Measurements from ENCODE around the gene SLC34A2. TPM values are rescaled to one million over a fixed set of nuclear protein-coding genes. Genes with fewer than 3 reads are reported as not detected.

Gene SLC34A2
- total and polyA plus RNA-seq, 7 experiments from 2014 or later = not detected

GRCh38 chr4:25713812-25714211, 58.2 kb downstream of the SLC34A2 start:
- no peak overlapping the region for H3K4me3 ChIP-seq (ENCODE audit: low read length)
- ChIA-PET POLR2A (no interaction called here), CTCF (no interaction called here)
- H3K9me3 ChIP-seq (ENCODE audit: control insufficient read depth in 2 of 3, low read length in 3 of 3) = no peaks in the 10 kb centered on the region
- no peak for ATAC-seq
- Mint-ChIP-seq H3K4me3 (no peak overlapping the region), H3K36me3 (peaks cover 0 to 4% (median 0%) of the 10 kb centered on the region in 5 donors), H3K27ac (no peak overlapping the region), H3K27me3 (peaks cover 0 to 5% (median 2%) of the 10 kb centered on the region in 5 donors), H3K9me3 (peaks cover 0 to 5% (median 2%) of the 10 kb centered on the region in 11 donors), H3K4me1 (no peaks in the 10 kb centered on the region)
- no peak for DNase-seq
- intact Hi-C loops (cut with micrococcal nuclease) = no loop called here
- no peaks in the 10 kb centered on the region for H3K27me3 ChIP-seq (ENCODE audit: control insufficient read depth in 2 of 2, insufficient read depth in 2 of 2, low read length in 2 of 2)
- H3K4me1 ChIP-seq (ENCODE audit: control insufficient read depth in 2 of 2, insufficient read depth in 2 of 2, low read length in 2 of 2) = no peaks in the 10 kb centered on the region
- no peak overlapping the region for H3K27ac ChIP-seq (ENCODE audit: low read depth, low read length)
- no peaks in the 10 kb centered on the region for H3K36me3 ChIP-seq (ENCODE audit: control insufficient read depth in 2 of 3, insufficient read depth in 3 of 3, low read length in 3 of 3)

GRCh38 chr4:25722964-25723363, 67.3 kb downstream of the SLC34A2 start:
- POLR2A ChIA-PET = no interaction called here
- H3K27ac Mint-ChIP-seq = no peak overlapping the region
- DNase-seq = no peak
- H3K4me3 Mint-ChIP-seq = no peak overlapping the region
- H3K27me3 ChIP-seq (ENCODE audit: control insufficient read depth in 2 of 2, insufficient read depth in 2 of 2, low read length in 2 of 2) = no peaks in the 10 kb centered on the region
- ATAC-seq = no peak
- H3K36me3 ChIP-seq (ENCODE audit: control insufficient read depth in 2 of 3, insufficient read depth in 3 of 3, low read length in 3 of 3) = no peaks in the 10 kb centered on the region
- H3K27ac ChIP-seq (ENCODE audit: low read depth, low read length) = no peak overlapping the region
- H3K4me1 Mint-ChIP-seq = no peaks in the 10 kb centered on the region
- peaks cover 0 to 3% (median 0%) of the 10 kb centered on the region in 5 donors for H3K36me3 Mint-ChIP-seq
- intact Hi-C loops (cut with micrococcal nuclease) = no loop called here
- H3K9me3 ChIP-seq (ENCODE audit: control insufficient read depth in 2 of 3, low read length in 3 of 3) = no peaks in the 10 kb centered on the region
- CTCF ChIA-PET = no interaction called here
- no peaks in the 10 kb centered on the region for H3K27me3 Mint-ChIP-seq
- no peaks in the 10 kb centered on the region for H3K4me1 ChIP-seq (ENCODE audit: control insufficient read depth in 2 of 2, insufficient read depth in 2 of 2, low read length in 2 of 2)
- H3K4me3 ChIP-seq (ENCODE audit: low read length) = no peak overlapping the region
- H3K9me3 Mint-ChIP-seq = peaks cover 0 to 4% (median 0%) of the 10 kb centered on the region in 11 donors

- Mint-ChIP-seq H3K27me3 (no peaks in the 10 kb centered on the region), H3K36me3 (peaks cover 0 to 3% (median 0%) of the 10 kb centered on the region in 5 donors), H3K4me1 (no peaks in the 10 kb centered on the region), H3K27ac (no peak overlapping the region), H3K9me3 (peaks cover 0 to 4% (median 0%) of the 10 kb centered on the region in 11 donors), H3K4me3 (no peak overlapping the region)
- Histone ChIP-seq H3K4me1 (ENCODE audit: control insufficient read depth in 2 of 2, insufficient read depth in 2 of 2, low read length in 2 of 2) (no peaks in the 10 kb centered on the region), H3K36me3 (ENCODE audit: control insufficient read depth in 2 of 3, insufficient read depth in 3 of 3, low read length in 3 of 3) (no peaks in the 10 kb centered on the region), H3K27me3 (ENCODE audit: control insufficient read depth in 2 of 2, insufficient read depth in 2 of 2, low read length in 2 of 2) (no peaks in the 10 kb centered on the region), H3K27ac (ENCODE audit: low read depth, low read length) (no peak overlapping the region), H3K9me3 (ENCODE audit: control insufficient read depth in 2 of 3, low read length in 3 of 3) (no peaks in the 10 kb centered on the region), H3K4me3 (ENCODE audit: low read length) (no peak overlapping the region)
- ChIA-PET POLR2A (no interaction called here), CTCF (no interaction called here)
- intact Hi-C loops (cut with micrococcal nuclease) = no loop called here
- ATAC-seq (no peak), DNase-seq (no peak)
These were observed 67.8 kb downstream of the SLC34A2 start for GRCh38 chr4:25723409-25723808.

GRCh38 chr4:25725870-25726269, 70.2 kb downstream of the SLC34A2 start:
- CTCF ChIA-PET = no interaction called here
- Histone ChIP-seq H3K9me3 (ENCODE audit: control insufficient read depth in 2 of 3, low read length in 3 of 3) (no peaks in the 10 kb centered on the region), H3K4me3 (ENCODE audit: low read length) (no peak overlapping the region), H3K27ac (ENCODE audit: low read depth, low read length) (no peak overlapping the region), H3K27me3 (ENCODE audit: control insufficient read depth in 2 of 2, insufficient read depth in 2 of 2, low read length in 2 of 2) (no peaks in the 10 kb centered on the region), H3K4me1 (ENCODE audit: control insufficient read depth in 2 of 2, insufficient read depth in 2 of 2, low read length in 2 of 2) (no peaks in the 10 kb centered on the region), H3K36me3 (ENCODE audit: control insufficient read depth in 2 of 3, insufficient read depth in 3 of 3, low read length in 3 of 3) (no peaks in the 10 kb centered on the region)
- H3K4me1 Mint-ChIP-seq = no peaks in the 10 kb centered on the region
- DNase-seq (no peak), ATAC-seq (no peak)
- POLR2A ChIA-PET = no interaction called here
- H3K27me3 Mint-ChIP-seq = no peaks in the 10 kb centered on the region
- intact Hi-C loops (cut with micrococcal nuclease) = no loop called here
- H3K9me3 Mint-ChIP-seq = peaks cover 0 to 4% (median 0%) of the 10 kb centered on the region in 11 donors
- H3K36me3 Mint-ChIP-seq = peaks cover 0 to 6% (median 0%) of the 10 kb centered on the region in 5 donors
- H3K4me3 Mint-ChIP-seq = no peak overlapping the region
- no peak overlapping the region for H3K27ac Mint-ChIP-seq

- H3K27me3 Mint-ChIP-seq = no peaks in the 10 kb centered on the region
- H3K4me1 Mint-ChIP-seq = no peaks in the 10 kb centered on the region
These were observed 72.3 kb downstream of the SLC34A2 start for GRCh38 chr4:25727711-25728493.

More at GRCh38 chr4:25727711-25728493, 72.3 kb downstream of the SLC34A2 start:
- intact Hi-C loops (cut with micrococcal nuclease) = no loop called here
- ChIA-PET POLR2A (no interaction called here), CTCF (no interaction called here)
- no peaks in the 10 kb centered on the region for H3K9me3 ChIP-seq (ENCODE audit: control insufficient read depth in 2 of 3, low read length in 3 of 3)
- no peak overlapping the region for H3K4me3 ChIP-seq (ENCODE audit: low read length)
- Mint-ChIP-seq H3K4me3 (no peak overlapping the region), H3K27ac (no peak overlapping the region), H3K9me3 (peaks cover 0 to 4% (median 0%) of the 10 kb centered on the region in 11 donors), H3K36me3 (peaks cover 0 to 6% (median 0%) of the 10 kb centered on the region in 5 donors)
- no peaks in the 10 kb centered on the region for H3K4me1 ChIP-seq (ENCODE audit: control insufficient read depth in 2 of 2, insufficient read depth in 2 of 2, low read length in 2 of 2)
- H3K27me3 ChIP-seq (ENCODE audit: control insufficient read depth in 2 of 2, insufficient read depth in 2 of 2, low read length in 2 of 2) = no peaks in the 10 kb centered on the region
- H3K36me3 ChIP-seq (ENCODE audit: control insufficient read depth in 2 of 3, insufficient read depth in 3 of 3, low read length in 3 of 3) = no peaks in the 10 kb centered on the region
- DNase-seq (no peak), ATAC-seq (no peak)
- no peak overlapping the region for H3K27ac ChIP-seq (ENCODE audit: low read depth, low read length)

Other genes with a start within 250 kb of the SLC34A2 start
- 10 to 100 TPM; 38.1 to 55.8 (median 47.0) TPM for gene SEL1L3, start 207.1 kb downstream of the SLC34A2 start, total RNA-seq
- 10 to 100 TPM; 15.9 to 30.1 TPM for gene SEL1L3, start 207.1 kb downstream of the SLC34A2 start, polyA plus RNA-seq

All from naive thymus-derived CD4-positive, alpha-beta T cell (primary cell).